ENCODE results near the gene TRPV5.
A peak's percentile ranks its signal among the peaks of the same experiment; 100 is the strongest.

Gene TRPV5

DNA sequence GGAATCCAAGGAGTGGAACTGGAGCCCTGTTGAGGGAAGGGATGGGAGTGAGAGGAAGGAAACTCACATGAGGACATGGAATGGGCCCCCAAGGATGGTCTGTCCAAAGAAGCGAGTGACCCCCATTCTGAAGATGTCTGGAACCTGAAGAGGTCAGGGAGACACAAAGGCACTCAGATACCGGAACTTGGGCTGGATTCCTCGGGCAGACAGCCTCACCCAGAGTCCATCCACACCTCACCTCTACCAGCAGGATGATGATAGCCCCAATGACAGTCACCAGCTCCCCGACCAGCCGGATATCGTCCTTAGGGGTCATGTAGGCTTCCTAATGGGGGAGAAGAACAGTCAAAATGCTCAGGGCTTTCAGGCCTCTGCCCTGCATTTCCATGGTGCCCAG, 58.7 kb downstream of the TRPV5 start:
- TF ChIP-seq, protein P1, sequence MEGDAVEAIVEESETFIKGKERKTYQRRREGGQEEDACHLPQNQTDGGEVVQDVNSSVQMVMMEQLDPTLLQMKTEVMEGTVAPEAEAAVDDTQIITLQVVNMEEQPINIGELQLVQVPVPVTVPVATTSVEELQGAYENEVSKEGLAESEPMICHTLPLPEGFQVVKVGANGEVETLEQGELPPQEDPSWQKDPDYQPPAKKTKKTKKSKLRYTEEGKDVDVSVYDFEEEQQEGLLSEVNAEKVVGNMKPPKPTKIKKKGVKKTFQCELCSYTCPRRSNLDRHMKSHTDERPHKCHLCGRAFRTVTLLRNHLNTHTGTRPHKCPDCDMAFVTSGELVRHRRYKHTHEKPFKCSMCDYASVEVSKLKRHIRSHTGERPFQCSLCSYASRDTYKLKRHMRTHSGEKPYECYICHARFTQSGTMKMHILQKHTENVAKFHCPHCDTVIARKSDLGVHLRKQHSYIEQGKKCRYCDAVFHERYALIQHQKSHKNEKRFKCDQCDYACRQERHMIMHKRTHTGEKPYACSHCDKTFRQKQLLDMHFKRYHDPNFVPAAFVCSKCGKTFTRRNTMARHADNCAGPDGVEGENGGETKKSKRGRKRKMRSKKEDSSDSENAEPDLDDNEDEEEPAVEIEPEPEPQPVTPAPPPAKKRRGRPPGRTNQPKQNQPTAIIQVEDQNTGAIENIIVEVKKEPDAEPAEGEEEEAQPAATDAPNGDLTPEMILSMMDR (IDR thresholded peaks at IDR 0.05; ENCODE audit: low read length, missing control alignments): no peak
- no peak overlapping the region for H3K4me3 ChIP-seq (replicated peaks; ENCODE audit: low read depth, low read length)
- DNase-seq (ENCODE audit: low read depth): no peak

- DNase-seq (ENCODE audit: low read depth): no peak
- no peak overlapping the region for H3K4me3 ChIP-seq (replicated peaks; ENCODE audit: low read depth, low read length)
- TF ChIP-seq, protein P1 (IDR thresholded peaks at IDR 0.05; ENCODE audit: low read length, missing control alignments): no peak
Observed at GRCh38 chr7:142874409-142874808, 59.1 kb downstream of the TRPV5 start.

DNA sequence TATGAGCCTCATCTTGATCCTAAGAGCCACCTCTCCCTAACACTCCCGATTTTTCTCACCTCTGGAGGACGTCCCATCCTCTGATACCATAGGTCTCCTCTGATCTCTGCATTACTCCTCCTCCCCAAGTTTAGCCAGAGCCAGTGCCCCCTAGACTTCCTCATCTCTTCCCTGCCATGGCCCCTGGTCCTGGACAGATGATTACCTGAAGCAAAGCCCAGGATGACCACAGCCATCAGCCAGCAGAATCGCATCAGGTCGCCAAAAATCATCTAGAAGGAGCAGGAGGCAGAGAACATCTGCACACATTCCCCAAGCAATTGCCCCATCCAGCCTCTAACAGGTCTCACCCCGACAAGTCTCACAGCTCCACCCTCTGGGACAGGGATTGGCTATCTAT, 59.7 kb downstream of the TRPV5 start:
- DNase-seq (ENCODE audit: low read depth): no peak
- TF ChIP-seq, protein P1 (IDR thresholded peaks at IDR 0.05; ENCODE audit: low read length, missing control alignments): no peak
- no peak overlapping the region for H3K4me3 ChIP-seq (replicated peaks; ENCODE audit: low read depth, low read length)

- TF ChIP-seq, protein P1 (IDR thresholded peaks at IDR 0.05; ENCODE audit: low read length, missing control alignments): peak; percentile 41
- H3K4me3 ChIP-seq (replicated peaks; ENCODE audit: low read depth, low read length): no peak overlapping the region
- peak; percentile 3 for DNase-seq (ENCODE audit: low read depth)
Observed at GRCh38 chr7:142873281-142873784, 60.2 kb downstream of the TRPV5 start.

DNA sequence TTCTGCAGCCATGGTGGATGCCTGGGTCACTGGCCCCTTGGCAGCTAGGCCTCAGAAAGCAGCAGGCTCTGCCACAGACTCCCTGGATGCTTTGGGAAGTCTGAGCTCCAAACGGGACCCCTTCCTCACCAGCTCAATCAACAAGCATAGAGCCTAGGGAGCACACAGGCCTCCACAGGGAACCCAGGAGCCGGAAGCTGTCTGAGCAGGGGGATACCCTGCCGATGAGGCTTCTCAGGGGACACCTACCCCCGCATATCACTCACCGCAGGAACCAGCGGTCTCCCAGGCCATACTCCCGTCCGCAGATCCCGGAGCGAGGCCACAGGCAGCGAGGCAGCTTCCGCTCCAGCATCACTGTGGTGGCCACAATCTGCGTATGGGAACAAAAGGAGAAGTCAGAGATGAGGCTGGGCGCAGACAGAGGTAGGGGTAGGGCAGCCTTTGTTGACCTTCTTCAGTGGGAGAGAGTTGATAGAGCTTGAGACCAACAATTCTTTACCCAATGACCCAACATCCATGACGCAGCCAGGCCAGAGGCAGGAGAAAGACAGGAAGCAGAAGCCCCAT, 61.4 kb downstream of the TRPV5 start:
- DNase-seq (ENCODE audit: low read depth): no peak
- H3K4me3 ChIP-seq (replicated peaks; ENCODE audit: low read depth, low read length): no peak overlapping the region
- TF ChIP-seq, protein P1 (IDR thresholded peaks at IDR 0.05; ENCODE audit: low read length, missing control alignments): no peak

DNA sequence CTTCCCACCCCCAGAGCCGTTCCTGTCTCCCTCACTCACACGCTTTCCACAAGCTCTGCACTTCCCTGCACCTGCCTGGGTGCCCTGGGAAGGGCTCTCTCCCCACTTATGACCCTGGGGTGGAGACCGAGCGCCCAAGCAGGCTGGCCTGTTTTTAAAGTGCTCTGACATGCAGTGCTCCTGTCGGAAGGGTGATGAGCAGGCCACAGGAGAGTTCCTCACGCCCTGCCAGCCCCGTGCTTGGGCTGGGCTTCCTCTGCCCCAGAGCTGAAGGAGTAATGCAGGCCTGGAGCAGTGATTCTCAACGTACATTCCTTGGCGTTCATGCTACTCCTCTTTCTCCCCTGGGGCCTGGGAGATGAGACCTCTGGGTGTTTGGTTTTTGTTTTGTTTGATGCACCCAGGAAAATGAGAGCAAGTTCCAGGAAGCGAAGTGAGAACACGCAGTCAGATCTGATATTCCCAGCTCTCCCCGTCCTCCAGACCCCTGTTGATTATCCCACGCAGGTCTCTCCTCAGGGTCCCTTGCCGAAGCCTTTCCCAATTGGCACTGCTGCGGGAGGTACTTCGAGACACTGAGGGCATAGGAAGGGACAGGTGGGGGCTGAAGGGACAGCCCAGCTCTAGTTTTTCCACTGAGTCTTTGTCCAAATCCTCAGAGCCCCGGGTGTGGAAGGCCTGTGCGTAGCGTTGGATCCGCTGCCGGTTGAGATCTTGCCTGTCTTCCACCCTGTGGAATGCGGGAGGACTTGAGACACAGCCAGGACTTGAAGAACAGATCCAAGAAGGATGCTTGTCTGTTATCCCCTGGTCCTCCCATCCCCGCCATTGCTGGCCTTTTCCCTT, 62.1 kb downstream of the TRPV5 start:
- no peak overlapping the region for H3K4me3 ChIP-seq (replicated peaks; ENCODE audit: low read depth, low read length)
- TF ChIP-seq, protein P1 (IDR thresholded peaks at IDR 0.05; ENCODE audit: low read length, missing control alignments): no peak
- DNase-seq (ENCODE audit: low read depth): no peak
